Endometrium (tissue), 2 donors: ENCODE results near the gene AGXT.

Experiments
- FAIRE-seq: peaks from 2 replicates; lab custom pipeline; 2012; peaks lifted over from hg19 to GRCh38; lab: Jason Lieb, UNC
- donor health status: control.
- donor health status: control.

The AGXT gene

DNA sequence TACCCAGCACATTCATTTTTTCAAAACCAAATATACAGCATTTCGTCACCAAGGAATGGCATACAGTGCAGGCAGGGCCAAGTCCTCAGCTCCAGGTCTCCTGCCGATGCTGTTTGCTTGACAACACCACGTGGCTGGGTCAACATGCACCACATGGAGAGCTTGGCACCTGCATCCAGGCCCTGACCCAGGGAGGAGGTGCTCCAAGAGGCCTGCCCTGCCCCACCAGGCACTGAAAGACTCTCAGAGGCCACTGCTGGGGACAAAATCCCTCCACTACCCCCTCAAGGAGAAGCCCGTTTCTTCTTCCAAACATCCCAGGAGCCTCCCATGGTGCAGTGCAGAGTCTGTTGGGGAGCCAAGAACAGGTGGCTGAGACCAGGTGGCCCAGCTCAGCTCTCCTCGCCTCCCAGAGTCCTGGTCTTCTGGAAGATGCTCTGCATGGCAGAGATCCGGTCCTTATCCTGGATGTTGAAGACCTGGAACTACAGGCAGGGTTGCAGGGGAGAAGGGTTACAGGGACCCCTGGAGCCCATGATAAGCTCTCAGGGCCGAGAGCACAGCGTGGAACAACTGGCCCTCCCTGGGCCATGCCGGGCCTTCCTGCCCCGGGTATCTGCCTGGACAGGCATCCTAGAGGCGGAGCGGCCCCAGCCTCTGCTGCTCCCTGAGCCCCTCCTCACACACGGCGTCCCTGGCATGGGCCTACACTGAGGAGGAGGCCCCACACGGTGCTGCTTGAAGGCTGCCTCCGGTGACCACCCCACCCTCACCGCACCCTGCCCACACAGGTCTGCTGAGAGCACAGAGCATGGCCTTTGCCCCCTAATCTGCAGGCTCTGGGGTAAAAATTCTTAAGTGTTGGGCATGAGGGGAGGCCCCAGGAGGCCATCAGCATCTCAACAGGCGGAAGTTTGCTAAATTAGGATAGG is 18.3 kb downstream of the AGXT start:
- no peak for FAIRE-seq

DNA sequence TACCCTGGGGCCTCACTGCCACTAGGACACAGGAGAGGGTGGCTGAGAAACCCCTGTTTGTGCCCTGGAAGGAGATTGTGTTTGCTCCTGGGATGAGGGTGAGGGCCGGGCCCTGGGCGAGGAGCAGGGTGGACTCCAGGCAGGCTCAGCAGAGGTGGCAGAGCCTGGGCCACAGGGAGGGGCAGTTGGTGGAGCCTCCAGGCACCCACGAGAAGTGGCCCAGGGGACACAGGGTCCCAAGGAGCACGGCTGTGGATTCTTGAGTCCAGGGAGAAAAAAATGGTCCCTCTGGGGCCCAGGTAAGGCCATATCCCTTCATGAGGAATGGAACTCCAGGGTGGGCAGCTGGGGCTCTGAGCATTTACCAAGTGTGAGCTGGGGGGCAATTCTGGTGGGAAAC is 19.0 kb downstream of the AGXT start:
- no peak for FAIRE-seq

- FAIRE-seq, result no peak
Observed at GRCh38 chr2:240888130-240888889, 19.7 kb downstream of the AGXT start.

DNA sequence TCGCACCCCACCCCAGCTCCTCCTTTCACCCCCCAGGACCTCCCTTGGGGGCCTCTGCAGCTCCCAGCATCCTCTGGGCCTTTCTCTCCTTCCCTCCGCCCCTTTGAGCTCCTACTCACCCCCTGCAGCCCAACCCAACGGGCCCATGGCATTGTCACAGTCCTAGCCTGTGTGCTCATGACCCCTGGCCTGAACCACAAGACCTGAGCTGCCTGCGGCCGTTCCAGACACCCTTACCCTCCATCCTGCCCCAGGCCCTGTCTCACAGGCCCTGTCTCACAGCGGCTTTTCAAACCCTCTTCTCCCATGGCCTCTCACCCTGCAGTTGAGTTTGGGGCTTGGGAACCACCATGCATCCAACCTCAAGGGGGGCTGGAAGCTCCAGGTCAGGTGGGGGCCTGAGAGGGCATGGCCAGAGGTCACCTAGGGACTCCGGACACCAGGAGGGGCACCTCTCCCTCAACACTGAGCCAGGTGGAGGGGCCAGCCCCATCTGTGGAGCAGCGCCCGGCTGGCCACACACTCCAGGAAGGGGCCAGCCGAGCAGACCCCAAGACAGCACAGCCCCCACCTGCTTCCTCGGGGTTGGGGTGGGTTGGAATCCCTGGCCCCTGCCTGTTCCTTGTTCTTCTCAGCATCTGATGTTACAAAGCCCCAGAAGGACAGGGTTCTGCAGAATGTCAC is 20.4 kb downstream of the AGXT start:
- FAIRE-seq, result no peak

GRCh38 chr2:240889601-240890560 is 21.3 kb downstream of the AGXT start:
- no peak for FAIRE-seq

DNA sequence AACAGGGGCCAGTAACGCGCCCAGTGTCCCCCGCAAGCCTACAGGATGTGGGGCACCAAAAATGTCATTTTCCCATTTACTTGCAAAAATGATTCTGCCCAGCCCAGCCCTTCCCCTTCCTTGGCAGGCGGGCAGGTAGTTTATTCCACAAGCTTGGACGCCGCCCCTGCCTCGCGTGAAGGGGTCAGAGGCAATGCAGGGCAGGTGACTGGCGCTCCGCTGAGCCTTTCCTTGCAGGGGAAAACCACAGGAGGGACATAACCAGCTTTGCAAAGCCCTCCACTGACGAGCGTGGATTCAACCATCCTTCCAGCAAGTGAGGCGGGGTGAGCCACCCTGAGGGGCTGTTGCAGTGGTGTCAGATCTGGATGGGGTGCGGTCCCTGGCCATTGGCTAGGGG is 22.1 kb downstream of the AGXT start:
- no peak for FAIRE-seq

GRCh38 chr2:240891492-240892340 is 23.1 kb downstream of the AGXT start:
- FAIRE-seq, result no peak

DNA sequence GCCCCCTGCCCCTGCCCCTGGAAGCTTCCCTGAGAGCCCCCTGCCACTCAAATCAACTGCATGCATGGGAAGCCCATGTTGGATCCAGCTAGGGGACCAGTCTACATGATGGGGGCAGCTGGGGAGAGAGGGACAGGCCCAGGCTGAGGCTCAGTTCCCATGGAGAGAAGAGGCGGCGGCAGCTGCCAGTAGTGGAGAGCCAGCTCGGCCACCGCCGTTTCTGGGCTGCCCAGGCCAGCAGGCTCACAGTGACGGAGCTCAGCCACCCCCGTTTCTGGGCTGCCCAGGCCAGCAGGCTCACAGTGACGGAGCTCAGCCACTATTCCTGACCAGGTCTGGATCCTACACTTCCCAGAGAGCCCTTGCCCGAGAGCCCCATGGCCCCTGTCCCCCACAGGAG is 23.7 kb downstream of the AGXT start:
- FAIRE-seq, result no peak

DNA sequence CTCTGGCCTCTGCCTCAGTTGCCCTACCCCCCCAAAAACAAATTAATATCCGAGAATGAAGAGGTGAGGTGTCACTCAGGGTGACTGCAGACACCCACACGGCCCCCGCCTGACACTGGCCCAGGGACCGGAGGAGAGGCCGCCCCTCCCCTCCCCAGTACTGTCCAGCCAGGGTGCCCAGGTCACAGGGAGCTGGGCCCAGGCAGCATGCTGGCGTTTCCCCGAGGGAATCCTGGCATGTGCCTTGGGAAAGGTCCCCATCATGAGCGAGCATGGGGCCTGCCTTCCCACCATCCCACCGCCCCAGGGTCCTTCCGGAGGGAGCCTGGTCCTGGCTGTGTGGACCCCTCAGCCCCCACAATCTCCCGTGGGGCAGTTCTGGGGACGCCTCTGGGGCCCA is 24.3 kb downstream of the AGXT start:
- no peak for FAIRE-seq

DNA sequence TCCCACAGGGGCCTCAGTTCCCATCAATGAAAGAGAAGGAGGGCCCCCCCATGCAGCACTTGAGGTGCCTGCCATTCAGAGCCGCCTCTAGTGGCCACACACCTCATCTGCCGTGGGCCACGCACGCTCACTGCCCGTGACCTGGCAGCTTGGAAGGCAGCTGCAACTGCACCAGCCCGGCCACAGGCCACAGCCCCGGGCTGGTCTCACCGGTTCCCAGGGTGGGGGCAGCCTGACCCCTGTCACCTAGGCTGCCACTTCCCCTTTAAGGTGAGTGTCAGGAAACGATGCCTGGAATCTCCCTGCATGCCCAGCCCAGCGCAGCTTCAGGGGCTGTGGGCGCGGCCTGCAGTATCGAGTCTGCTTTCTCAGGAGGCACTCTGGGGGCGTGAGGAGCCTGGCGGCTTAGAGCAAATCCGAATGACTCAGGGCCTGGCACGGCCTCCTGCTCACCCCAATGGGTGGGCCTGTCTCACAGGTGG is 24.8 kb downstream of the AGXT start:
- FAIRE-seq, result no peak

GRCh38 chr2:240894006-240894405 is 25.4 kb downstream of the AGXT start:
- FAIRE-seq, result no peak

DNA sequence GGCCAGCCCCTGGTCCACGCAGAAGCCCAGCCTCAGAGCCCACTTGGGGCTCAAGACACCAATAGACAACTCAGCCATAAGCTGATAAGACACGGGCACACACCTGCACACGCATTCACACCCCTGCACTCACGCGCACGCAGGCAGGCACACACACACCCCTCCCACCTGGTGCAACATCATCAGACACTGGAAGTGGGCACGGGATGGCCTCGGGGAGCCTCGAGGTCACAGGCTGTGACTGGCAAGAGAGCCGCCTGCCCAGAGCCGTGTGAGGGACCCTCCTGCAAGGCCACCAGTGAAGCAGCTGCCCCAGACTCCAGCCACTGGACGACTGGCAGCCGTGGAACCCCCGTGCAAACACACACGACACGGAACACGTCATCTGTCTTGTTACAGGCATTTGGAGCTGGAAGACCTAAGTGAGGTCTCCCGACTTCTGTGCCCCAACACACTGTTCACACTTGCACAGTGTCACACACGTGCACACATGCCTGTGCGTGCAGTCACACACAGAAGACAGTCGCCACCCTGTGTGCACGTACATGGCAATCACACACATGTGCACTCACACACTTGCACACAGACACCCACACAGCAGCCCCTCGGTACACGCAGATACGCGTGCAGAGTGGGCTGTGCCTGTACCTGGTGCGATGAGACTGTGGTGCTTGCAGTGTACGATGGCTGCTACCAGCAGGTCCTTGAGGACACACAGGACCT is 26.4 kb downstream of the AGXT start:
- no peak for FAIRE-seq

DNA sequence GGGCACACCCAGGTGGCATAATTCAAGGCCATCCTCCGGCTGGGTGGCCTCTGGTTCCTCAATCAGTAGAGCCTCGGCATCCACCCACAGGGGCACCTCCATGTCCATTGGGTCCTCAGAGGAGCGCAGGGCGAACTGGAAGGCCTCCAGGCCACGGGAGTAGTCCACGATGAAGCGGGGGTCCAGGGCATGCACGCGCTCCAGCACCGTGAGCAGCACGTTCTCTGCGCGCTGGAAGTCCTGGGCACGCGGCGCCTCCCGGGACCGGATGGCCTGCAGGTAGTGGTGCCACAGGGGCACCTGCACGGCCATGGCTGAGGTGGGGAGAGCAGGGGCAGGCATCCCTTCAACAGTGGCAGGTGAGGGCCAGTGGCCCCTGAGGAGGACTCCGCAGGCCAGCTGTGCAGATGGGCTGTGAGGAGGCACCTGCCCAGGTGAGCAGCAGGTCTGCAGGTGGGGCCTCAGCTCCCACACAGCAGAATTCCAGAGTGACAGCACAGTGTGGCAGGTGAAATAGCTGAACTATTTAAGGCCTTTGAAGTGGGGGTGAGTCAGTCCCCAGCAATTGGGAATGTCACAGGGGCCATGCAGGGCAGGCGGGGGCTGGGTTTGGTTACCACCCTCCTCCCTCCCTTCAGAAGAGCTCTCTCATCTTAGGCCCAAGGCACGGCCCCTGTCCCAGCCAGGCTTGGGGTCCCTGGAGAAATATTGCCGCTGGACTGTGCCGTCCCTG is 27.2 kb downstream of the AGXT start, which contains the start of gene MAB21L4:
TSS of gene MAB21L4 (minus strand) at position 501 of the 733 bp plus-strand sequence. CDS start at position 342, 159 bp downstream.
- FAIRE-seq, result no peak

DNA sequence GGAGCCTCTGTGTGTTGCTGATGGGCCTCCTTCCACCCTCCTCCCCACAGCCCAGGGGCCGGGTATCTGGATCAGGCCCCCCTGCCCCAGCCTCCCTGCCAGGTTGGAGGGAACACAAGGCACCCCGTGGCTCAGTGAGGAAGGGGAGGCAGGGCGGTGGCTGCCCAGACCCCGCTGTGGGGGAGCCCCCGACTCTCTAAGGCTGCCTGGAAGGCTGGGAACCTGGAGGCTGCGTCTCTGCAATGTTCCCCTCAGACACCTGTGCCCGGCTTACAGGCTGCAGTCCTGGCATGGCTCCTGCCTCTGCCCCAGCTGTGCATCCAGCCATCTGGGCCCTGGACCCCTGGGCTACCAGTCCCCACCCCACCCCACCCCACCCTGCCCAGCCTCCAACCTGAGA is 27.8 kb downstream of the AGXT start:
- FAIRE-seq, result no peak

DNA sequence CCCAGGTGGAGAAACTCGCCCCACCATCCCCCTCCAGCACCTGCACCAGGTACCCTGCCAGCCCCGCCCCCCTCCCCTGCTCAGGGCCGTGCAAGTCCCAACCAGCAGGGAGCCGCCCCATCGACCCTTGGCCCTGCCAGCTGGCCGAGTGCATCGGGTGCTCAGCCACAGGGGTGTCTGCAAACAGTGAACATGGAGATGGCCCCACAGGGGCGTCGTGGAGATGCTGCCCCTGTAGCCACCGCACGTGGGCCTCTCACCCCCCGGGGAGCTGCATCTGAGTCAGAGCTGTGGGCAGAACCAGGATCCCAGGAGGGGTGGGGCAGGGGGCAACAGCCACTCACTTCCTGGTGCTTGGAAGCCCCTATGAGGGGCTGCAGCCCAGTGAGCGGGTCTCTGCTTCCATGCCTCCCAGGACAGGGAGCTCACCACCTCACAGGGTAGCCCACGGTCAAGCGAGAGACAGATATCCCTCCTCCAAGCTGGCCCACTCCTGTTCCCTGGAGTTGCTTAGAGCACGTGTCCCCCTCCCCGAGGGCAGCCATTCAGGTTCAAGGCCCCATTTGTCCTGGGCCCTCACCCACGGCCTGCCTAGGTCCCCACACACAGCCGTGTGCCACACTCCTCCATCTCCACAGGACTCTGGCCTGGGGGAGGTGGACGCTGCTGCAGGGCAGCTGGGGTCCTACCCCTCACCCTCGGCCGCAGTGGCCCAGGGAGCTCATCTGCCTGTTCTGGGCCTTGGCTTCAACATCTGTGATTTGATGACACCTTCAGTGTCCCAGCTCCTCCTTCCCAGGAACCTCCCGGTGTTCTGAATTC is 28.5 kb downstream of the AGXT start:
- no peak for FAIRE-seq

GRCh38 chr2:240898108-240898730 is 29.6 kb downstream of the AGXT start:
- FAIRE-seq, result no peak

GRCh38 chr2:240898731-240899467 is 30.3 kb downstream of the AGXT start:
- FAIRE-seq, result no peak
